Psoas muscle (tissue), 8 donors: ENCODE results near the gene MLLT3. TPM values are rescaled to one million over a fixed set of nuclear protein-coding genes. Genes with fewer than 3 reads are reported as not detected.

ENCODE experiments used
- ATAC-seq, 4 donors: fragments of 200-7000 bp; cut with Tn5 transposase; one replicate each; pipeline ENCODE4 v1.9.1; 2020; ENCODE audit warnings: moderate library complexity in 3 of 4, mild to moderate bottlenecking in 2 of 4
- DNase-seq, 2 donors: peaks; one replicate each; pipeline ENCODE4 v3.0.0-alpha.2; 2020
- H3K27ac ChIP-seq: fragments of 200-600 bp; one replicate; pipeline ENCODE4 v1.8.0; 2022
- H3K27me3 ChIP-seq, 3 donors: fragments of 200-600 bp in 1 of 3; one replicate each; pipeline versions ENCODE4 v1.6.1 to v1.8.0; 2013 to 2022; ENCODE audit warnings: low read length in 2 of 3, mild to moderate bottlenecking in 2 of 3, moderate library complexity in 1 of 3; ENCODE audit not compliant: insufficient read depth in 3 of 3
- H3K36me3 ChIP-seq, 2 donors: fragments of 200-600 bp in 1 of 2; one replicate each; pipeline versions ENCODE4 v1.6.1 to v1.8.0; 2013 to 2022; ENCODE audit warnings: low read depth in 1 of 2, mild to moderate bottlenecking in 1 of 2, moderate library complexity in 1 of 2; ENCODE audit not compliant: insufficient read depth in 1 of 2
- H3K4me1 ChIP-seq: fragments of 200-600 bp; one replicate; pipeline ENCODE4 v1.8.0; 2022
- H3K4me3 ChIP-seq: fragments of 200-600 bp; one replicate; pipeline ENCODE4 v1.8.0; 2022; ENCODE audit warnings: mild to moderate bottlenecking
- H3K9me3 ChIP-seq: fragments of 200-600 bp; one replicate; pipeline ENCODE4 v1.8.0; 2022
- WGBS, 3 donors: extraction: QIAGEN DNeasy Blood & Tissue Kit; methylation state at CpG; one replicate each; pipeline versions ENCODE4 v1.1.6 to v1.1.7; 2013; 5-methylcytosine and 5-hydroxymethylcytosine counted together
- intact Hi-C, 2 donors: fragments of 100-400 bp; cut with DNase I; formaldehyde crosslinking; loops; one replicate each; pipeline versions ENCODE4 v1.11.0 to v1.14.2; 2022
- polyA plus RNA-seq, 3 donors: library from polyadenylated mRNA; stranded (reverse); fragments of 200-250 nt; gene quantifications; one replicate each; pipeline ENCODE4 v1.2.3, GENCODE V29; 2013
- total RNA-seq, 4 donors: library from RNA; stranded (reverse); fragmentation: NEBNext Ultra II Directional in 2 of 4; extraction: Animal tissue kit (Norgen Biotek cat#: 25700) in 2 of 4; gene quantifications; one replicate each; pipeline versions ENCODE4 v1.2.1 to v1.2.4, GENCODE V29; 2021 to 2023
- TF ChIP-seq, protein P1 (sequence below): fragments of 200-600 bp; IDR thresholded peaks from one replicate; pipeline ENCODE4 v1.8.0; 2022; ENCODE audit warnings: antibody characterized with exemption
- donor health status: healthy with polysubstance abuse.
- donor health status: DM: no; HTN: no; CAD: no; lungs with moderate emphysema.
- donor health status: Bipolar disorder and iron deficiency.
- donor health status: healthy.
- donor health status: DM: yes; HTN: yes; CAD: no.
- donor health status: DM: no; HTN: no; CAD: no.
- donor health status: DM: no; HTN: no; CAD: no.
- donor health status: DM: yes; HTN: yes; CAD: no.

Gene MLLT3
- total and polyA plus RNA-seq, 7 donors = 1.2 to 9.8 (median 3.3) TPM

DNA sequence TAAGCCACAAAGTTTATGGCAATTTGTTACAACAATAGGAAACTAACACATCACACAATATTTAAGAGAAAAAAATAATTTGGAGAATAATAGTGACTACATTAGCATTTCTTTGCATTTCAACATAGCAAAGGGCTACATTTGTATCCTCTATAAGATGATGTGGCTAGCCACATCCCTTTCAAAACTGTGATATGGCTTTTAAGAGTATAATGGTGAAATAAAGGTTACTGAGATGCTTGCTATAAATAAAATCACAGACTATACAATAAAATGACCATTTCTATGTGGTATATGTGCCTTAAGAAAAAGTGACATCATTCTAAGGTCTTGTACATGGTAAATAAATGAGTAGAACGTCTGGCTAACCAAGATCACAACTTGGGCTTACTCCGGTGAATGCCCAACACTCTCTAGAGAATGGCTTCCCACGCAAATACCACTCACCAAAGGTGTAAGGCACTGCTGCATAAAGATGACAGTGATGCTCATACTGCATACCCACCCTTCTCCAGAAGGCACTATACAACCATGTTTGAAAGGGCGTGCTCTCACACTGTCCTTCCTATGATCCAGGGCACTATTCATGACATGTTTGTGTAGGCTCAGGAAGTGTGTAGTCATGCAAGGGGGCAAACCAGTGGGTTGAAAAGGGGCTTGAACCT lies 286.5 kb downstream of the MLLT3 start:
- no peaks in the 10 kb centered on the region for H3K4me1 ChIP-seq
- WGBS, 3 donors = 88 to 92% (median 91%) methylated on average over 4 of the region's 4 CpGs
- H3K27me3 ChIP-seq = peaks cover 0 to 6% (median 1%) of the 10 kb centered on the region in 3 donors
- H3K27ac ChIP-seq = no peak overlapping the region
- no peak overlapping the region for H3K4me3 ChIP-seq
- intact Hi-C loops = no loop called here
- ATAC-seq (no peak), DNase-seq (no peak)
- TF ChIP-seq, protein P1, sequence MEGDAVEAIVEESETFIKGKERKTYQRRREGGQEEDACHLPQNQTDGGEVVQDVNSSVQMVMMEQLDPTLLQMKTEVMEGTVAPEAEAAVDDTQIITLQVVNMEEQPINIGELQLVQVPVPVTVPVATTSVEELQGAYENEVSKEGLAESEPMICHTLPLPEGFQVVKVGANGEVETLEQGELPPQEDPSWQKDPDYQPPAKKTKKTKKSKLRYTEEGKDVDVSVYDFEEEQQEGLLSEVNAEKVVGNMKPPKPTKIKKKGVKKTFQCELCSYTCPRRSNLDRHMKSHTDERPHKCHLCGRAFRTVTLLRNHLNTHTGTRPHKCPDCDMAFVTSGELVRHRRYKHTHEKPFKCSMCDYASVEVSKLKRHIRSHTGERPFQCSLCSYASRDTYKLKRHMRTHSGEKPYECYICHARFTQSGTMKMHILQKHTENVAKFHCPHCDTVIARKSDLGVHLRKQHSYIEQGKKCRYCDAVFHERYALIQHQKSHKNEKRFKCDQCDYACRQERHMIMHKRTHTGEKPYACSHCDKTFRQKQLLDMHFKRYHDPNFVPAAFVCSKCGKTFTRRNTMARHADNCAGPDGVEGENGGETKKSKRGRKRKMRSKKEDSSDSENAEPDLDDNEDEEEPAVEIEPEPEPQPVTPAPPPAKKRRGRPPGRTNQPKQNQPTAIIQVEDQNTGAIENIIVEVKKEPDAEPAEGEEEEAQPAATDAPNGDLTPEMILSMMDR = no peak
- no peaks in the 10 kb centered on the region for H3K36me3 ChIP-seq
- no peaks in the 10 kb centered on the region for H3K9me3 ChIP-seq

DNA sequence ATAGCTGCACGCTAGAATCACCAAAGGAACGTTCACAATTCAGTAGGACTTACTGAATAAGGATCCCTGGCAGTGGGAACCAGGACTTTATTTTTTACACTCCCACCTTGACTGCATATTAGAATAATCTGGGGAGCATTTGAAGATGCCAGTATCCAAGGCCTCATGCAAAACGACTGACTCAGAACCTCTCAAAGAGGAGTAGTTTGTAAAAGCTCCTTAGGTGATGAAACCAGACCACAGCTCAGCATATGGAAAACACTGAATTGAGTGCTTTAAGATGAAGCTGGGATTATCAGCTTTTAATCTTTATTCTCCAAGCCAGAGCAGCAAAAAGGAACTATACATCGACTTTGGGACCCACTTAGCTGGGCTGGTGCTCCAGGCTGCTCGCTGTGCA lies 288.3 kb downstream of the MLLT3 start:
- H3K27me3 ChIP-seq = peaks cover 0 to 6% (median 1%) of the 10 kb centered on the region in 3 donors
- no peak for DNase-seq
- no peak overlapping the region for H3K4me3 ChIP-seq
- H3K9me3 ChIP-seq = no peaks in the 10 kb centered on the region
- TF ChIP-seq, protein P1 = no peak
- no peaks in the 10 kb centered on the region for H3K36me3 ChIP-seq
- WGBS, 3 donors = 80 to 86% (median 82%) methylated on average over 5 of the region's 5 CpGs
- intact Hi-C loops = no loop called here
- no peak overlapping the region for H3K27ac ChIP-seq
- H3K4me1 ChIP-seq = no peaks in the 10 kb centered on the region
- no peak for ATAC-seq

DNA sequence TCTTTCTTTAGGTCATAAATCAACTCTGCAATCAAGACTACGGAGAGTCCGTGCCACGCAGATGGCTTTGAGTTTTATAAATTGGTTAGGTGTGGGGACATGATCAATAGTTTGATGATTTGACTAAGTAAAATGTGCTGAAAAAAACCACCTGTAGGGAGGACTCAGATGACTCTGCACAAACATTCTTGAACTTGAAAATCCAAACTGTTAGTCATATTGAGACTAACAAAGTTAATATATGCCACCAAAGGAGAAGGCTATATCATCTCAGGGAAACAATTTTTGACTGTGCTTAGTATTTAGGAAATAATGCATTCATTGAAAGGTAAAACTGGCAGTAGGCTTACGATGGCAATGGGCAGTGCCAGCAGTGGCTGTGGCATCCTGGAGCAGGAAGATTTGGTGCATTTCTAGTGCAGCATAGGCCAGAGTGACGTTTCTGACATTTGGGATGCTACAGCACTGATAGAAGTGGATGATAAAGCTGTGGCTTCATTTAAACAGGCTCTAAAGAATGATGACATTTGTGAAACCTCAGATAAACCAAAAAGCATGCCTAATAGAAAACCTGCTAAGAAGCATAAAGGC lies 291.1 kb downstream of the MLLT3 start:
- Histone ChIP-seq H3K27ac (no peak overlapping the region), H3K4me3 (no peak overlapping the region), H3K36me3 (no peaks in the 10 kb centered on the region), H3K9me3 (no peaks in the 10 kb centered on the region), H3K4me1 (no peaks in the 10 kb centered on the region), H3K27me3 (peaks cover 0 to 1% (median 0%) of the 10 kb centered on the region in 3 donors)
- 76 to 81% (median 81%) methylated on average over 5 of the region's 5 CpGs for WGBS, 3 donors
- ATAC-seq = no peak
- no peak for DNase-seq
- TF ChIP-seq, protein P1 = no peak
- intact Hi-C loops = no loop called here

DNA sequence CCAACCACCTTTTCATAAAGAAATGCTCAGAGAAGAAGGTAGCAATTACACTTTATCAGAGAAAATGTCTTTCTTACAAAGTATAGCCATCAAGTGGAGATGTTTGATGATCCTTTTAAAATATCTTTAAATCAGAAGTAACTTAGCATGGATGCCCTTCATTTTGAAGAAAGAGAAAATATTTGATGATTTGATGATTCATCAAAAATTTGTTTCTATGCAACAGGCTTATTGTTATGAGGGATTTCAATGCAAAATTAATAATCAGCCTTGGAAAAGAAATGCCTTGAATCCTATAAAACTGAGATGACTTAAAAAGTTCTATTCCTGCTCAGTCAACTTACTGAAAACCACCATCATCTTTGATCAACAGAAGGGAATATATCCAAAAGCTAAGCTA lies 291.6 kb downstream of the MLLT3 start:
- TF ChIP-seq, protein P1 = no peak
- no peak overlapping the region for H3K27ac ChIP-seq
- intact Hi-C loops = no loop called here
- no peak overlapping the region for H3K4me3 ChIP-seq
- H3K4me1 ChIP-seq = no peaks in the 10 kb centered on the region
- no peak for DNase-seq
- H3K36me3 ChIP-seq = no peaks in the 10 kb centered on the region
- no peaks in the 10 kb centered on the region for H3K27me3 ChIP-seq
- H3K9me3 ChIP-seq = no peaks in the 10 kb centered on the region
- no peak for ATAC-seq

DNA sequence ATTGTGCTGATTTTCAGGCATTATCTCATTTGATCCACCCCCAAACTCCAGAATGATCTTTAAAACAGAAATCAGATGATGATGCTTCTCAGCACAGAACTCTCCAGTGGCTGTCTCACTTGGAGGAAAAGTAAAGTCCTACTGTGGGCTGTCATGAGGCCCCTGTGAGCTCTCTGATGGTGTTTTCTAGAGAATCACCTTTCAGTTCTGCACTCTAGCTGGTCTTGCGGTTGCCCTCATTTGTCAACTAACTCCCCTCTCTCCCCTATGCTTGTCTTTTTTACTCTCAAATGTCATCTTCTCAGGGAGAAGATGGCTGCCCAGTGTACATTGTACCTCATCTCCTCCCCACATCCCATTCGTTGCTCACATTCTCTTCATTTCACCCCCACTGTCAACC lies 295.8 kb downstream of the MLLT3 start:
- intact Hi-C loops = no loop called here
- TF ChIP-seq, protein P1 = no peak
- H3K36me3 ChIP-seq = no peaks in the 10 kb centered on the region
- no peaks in the 10 kb centered on the region for H3K9me3 ChIP-seq
- no peaks in the 10 kb centered on the region for H3K4me1 ChIP-seq
- DNase-seq (no peak), ATAC-seq (no peak)
- H3K27ac ChIP-seq = no peak overlapping the region
- WGBS, 3 donors = 86 to 89% (median 88%) methylated on average over 2 of the region's 2 CpGs
- H3K27me3 ChIP-seq = no peaks in the 10 kb centered on the region
- H3K4me3 ChIP-seq = no peak overlapping the region
